Measurements from ENCODE around the gene FHOD3.

The FHOD3 gene

DNA sequence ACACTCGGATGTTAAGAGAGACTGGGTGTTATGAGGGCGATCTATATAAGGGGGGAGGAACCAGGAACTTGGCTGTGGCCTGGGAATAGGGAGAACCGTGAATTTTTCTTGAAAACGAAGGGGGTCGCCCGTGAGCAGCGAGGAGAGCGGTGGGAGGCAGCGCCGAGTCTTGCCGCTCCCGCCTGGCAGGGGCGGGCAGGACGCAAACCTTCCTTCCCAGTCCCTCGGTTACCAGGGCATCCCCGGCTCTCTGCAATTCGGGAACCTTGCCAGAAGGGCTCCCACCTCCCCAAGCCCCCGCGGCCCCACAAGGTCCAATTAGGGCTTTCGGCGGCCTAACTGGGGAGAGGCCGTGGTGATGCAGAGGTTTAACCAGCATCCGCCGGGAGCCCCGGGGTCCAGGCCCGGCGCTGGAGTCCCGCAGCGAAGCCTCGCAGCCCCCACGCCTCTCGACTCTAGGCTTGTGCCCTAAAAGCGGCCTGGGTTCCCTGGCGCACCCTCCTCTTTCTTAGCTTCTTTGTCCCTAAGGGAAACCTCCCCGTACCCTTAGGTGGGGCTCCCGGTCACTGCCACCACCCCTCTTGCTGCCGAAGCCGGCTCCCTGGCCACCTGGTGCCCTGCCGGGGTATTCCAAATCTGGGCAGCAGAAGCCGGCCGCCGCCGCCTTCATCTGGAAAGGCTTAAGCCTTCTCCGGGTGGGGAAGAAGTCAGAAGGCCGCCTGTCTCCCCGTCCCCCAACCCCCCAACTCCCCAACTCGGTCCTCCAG is 680 bp upstream of the FHOD3 start:
- peak; percentile 65 for DNase-seq (ENCODE audit: low spot score)

DNA sequence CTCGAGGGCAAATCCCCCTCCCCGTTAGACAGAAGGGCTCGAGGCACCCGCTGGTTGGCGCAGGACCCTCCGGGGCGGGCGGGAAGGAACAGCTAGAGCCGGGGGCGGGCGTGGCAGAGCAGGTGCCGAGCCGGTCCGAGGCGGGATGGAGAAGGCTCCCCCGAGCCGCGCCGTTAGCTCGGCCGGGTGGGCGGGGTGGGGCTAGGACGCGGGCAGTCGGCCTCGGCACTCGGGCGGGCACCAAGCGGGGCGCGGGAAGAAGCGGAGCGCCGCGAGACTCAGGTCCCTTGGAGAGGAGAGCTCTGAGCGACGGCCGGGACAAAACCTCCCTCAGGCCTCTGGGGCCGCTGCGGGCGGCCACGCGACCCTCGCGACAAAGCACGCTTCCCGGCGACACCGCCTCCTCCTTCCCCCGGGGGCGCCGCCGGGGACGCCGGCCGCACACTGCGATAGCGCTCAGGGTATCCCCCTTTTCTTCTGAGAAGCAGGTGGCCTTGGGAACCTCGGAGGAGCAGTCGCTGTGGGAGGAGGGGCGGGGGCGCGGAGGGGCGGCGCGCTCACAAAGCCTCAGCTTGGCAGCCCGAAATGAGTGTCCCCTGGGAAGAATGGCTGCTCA is 721 bp downstream of the FHOD3 start:
- DNase-seq (ENCODE audit: low spot score): no peak

DNA sequence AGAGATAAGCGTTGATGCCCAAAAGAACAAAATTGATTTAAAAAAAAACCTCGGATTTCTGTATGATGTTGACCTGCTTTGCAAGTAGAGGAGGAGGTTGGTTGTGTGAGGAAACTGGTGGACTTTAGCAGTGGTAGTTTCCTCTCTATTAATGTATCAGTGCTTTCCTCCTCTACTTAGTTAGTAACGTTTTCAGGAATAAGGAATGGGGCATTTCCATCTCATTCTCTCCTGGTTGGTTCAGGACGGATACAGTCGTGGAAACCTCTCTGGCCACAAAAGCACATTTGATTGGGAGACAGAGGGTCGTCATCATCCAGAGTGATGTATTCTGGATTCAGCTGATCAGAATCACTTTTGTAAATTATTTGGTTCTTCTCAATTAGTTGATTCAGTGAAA is 1.5 kb downstream of the FHOD3 start:
- DNase-seq (ENCODE audit: low spot score): no peak

DNA sequence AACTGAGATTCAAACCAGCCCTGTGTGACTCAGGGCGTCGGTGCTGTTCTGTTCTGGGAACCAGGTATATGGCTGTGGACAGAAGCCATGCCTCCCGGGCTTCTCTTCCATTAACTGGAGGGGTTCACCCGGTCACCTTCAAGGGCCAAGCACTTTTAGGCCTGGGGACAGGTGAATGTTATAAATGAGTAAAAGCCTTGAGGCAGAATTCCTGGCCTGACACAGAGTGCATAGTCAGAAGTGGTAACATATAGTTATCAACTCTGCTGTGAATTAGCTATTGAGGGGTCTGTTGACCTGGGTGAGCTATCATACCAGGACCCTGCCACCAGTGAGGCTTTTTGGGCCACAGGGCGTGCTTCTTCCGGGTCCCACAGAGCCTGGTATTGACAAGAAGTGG is 2.7 kb downstream of the FHOD3 start:
- no peak for DNase-seq (ENCODE audit: low spot score)

DNA sequence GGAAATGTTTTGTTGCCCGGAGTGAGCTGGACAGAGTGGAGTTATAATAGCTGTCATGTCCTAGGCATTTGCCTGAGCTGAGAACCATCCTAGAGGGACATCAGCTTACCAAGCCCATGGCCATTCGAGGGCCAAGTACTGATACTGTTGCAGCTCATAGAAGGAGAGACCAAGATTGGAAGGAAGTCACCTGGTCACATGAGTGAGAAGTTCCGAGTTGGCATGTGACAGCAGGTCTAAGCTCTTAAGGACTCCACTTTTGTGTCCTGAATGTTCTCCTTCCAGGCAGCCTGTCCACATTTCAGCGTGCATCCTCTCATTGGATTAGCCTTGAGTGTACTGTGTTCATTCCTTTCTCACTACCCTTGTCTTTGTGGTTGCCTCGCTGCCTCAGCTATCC is 4.4 kb downstream of the FHOD3 start:
- no peak for DNase-seq (ENCODE audit: low spot score)

DNA sequence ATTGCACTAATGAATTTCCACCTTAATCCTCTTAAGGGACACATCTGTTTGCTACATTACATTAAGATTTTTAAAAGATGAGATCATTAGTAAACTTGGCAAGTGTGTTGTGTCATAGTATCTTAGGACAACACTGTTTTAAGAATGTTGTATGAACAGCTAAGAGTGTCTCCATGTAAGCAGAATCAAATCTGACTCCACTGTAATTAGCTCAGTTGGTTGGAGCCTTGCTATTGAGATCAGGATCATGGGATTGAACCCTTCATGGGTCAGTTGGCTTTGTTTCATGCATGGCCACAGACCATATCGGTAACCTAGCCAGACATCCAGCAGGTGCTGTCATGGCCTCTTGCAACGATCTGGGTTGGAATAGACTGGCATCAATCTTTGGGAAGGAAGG is 5.2 kb downstream of the FHOD3 start:
- DNase-seq (ENCODE audit: low spot score): no peak

DNA sequence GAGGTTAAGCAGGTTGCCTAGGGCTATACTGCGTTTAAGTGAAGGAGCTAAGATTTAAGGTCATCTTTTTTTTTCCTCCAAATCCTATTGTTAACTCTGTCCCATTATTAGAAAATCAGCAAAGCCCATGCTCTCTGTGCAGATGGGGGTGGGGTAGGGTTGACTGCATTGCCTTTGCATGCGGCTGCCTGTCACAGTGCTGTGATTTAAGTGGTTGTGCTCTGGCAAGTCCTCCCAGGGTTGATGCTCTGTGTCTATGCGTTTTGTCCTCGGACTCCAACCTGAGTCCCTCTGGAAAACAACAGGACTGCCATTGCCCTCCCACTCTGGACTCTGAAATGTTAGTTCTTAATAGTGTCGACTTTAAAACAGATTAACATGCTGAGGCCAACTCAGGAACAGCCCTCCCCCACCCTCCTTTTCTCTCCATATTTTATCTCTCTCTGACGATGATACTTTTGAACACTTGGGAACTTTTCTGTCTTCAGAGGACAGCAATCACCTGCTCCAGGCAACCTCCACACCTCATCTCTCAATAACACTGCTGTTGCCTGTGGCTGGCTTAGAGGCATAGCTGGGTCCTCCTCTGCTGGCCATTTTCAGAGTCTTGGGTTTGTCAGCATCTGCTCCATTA is 5.8 kb downstream of the FHOD3 start:
- DNase-seq (ENCODE audit: low spot score): no peak

DNA sequence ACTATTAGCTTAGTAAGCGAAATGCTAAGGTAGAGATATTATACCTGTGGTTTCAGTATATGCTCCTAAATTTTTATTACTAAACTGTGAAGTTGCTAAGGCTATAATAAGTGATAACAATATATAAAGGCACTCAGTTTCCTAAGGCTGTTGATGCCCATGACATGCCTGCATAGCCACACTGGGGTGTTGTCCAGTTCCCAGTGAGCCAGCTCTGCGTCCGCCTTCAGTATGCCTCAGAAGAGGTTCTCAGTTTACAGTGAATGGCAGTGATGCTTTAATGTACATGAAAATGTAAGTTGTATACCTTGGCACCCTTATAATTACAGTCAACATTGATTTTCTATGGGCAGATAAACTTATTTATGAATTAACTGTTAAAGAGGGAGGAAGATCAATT is 7.2 kb downstream of the FHOD3 start:
- DNase-seq (ENCODE audit: low spot score): no peak

DNA sequence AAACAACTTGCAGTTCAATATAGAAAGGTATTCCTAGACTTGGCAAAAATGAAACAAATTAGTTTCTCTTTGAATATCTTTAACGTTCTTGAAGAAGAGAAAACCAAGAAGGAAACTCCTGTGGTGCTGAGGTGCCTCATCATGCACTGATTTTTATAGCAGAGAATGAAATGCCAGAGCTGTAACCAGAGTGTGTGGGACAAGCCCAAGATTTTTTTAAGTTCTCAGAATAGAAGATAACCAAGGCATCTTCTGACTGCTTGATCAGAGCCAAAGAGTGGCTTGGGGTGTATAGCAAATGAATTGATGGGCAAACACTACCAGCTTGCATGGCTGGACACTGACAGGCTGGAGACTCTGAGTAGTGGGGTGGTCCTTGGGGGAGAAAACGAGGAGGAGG is 7.9 kb downstream of the FHOD3 start:
- DNase-seq (ENCODE audit: low spot score): no peak

DNA sequence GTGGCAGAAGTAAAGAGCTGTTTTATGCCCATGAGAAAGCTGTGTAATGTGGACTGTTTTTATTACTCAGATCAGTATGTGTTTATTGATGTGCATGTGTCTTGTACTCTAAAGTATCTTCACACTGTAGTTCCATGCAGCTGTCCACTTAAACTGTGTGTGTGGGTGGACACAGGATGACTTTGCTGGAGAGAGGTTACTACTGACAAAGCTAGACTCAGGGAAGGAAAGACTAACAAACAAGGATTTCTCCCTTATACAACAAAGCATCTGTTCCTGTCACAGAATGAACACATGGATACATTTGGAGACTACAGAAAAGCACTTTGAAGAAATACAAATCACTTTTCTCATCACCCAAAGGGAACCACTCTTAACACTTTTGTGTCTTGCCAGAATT is 10.0 kb downstream of the FHOD3 start:
- no peak for DNase-seq (ENCODE audit: low spot score)

DNA sequence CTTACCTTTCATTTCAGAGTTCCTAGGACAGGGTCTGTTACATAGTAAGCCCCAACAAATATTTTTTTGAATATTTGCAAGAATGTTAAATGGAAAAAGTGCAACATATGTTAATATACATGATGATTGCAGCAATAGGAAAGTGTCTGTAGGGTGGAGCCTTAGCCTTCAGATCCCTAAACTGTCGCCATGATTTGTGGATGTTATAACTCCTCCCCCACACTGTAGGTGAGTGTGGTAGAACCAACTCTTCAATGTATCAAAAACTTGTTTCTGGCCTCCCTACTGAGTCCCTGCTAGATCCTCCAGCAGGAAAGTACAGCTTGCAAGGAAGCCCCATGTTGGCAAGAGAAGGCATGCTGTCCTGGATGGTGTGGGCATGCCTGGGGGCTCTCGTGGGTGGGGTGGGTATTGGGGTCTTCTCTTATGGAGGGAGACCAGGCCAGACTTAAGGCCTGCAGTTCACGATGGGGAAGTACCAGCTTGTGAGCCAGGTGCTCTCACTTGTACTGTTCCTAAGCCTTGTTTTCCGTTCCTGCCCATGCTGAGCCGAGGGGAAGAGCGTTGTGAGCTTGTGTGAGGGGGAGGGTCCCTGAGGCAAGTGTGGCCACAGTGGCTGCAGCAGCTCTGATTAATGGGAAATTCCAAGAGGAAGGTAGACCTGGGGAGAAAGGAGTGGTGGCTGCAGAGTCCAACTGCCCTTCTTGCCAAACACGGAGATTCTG is 11.4 kb downstream of the FHOD3 start:
- no peak for DNase-seq (ENCODE audit: low spot score)

DNA sequence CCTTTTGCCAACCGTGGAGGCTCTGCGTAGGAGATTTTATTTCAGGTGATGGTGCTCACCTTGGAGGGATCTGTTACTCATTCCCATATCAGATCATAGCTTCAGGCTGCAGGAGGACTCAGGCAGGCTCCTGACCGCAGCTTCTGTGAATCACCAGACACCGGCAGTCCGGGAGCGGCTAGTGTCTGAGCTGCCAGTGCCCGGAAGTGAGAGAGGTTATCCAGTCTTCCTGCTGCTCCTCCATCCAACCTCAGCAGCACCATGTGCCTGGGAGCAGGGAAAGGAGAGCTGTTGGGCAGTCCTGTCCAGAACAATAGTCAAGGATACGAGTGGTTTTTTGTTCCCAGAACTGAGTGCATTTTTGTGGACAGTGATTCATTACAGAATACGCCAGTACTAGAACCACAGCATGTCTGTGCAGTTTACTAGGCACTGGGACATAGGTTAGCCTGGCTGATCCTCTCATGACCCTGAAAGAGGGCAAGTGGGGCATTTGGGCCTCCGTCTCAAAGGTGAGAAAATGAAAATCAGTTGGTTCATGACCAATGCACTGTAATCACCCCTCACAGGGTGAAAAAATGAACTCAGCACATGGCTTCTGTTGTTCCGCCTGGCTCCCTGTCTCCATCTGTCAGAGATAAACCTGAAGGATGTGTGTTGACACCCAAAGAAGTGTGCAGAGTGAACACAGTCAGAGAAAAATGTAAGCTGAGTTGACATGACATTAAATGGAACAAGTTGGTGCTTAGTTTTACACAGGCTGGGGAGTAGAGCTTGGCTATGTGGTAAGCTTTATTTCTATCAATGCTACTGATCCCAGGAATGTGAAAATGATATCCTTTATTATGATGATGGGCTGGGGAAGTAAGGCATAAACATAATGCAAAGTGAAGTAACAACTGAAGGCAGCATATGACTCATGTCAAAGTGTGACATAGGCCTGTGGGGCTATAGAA is 12.2 kb downstream of the FHOD3 start:
- DNase-seq (ENCODE audit: low spot score): no peak

DNA sequence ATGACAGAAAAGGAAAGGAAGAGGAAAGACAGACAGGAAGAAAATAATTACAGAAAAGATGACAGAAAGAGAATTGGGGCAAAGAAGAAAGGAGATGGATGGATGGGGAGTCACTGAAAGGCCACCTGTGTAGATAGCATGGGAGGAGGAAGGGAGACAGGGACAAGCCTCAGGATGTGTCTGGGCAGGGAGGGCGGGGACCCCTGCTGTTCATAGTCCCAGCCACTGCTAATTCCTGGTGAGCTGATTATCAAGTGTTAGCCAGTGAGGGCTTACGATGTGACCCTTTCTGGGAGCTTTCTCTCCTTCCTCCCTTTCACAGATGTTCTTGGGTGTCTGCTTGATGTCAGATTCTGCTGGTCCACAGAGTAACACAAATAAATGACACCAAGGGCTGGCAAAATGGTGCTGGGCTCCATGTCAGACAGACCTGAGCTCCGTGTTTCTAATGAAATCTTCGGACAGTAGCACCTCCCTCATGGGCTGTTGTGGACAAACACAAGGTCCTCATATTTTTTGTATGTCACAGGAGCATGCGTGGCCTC is 13.6 kb downstream of the FHOD3 start:
- DNase-seq (ENCODE audit: low spot score): no peak

DNA sequence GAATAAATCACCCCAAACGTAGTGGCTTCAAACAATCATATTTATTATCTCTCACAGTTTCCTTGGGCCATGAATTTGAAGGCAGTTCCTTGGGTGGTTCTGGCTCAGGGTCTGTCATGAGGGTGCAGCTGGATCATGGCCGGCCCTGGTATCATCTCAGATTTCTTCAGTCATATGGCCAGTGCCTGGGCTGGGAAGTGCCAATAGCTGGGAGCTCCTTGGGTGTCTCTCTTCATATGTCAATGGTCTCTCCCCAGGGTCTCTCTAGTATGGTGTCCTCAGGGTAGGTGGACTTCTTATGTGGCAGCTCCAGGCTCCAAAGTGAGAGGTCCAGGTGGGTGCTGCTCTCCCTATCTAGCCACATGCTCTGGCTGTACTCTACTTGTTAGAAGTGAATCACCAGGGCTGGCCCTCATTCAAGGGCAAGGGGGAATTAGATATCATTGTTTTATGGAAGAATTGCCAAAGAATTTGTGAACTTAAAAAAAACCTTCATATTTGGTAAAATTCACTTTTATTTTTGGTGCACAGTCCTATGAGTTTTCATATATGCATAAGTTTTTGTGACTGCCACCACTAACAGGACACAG is 15.4 kb downstream of the FHOD3 start:
- no peak for DNase-seq (ENCODE audit: low spot score)

DNA sequence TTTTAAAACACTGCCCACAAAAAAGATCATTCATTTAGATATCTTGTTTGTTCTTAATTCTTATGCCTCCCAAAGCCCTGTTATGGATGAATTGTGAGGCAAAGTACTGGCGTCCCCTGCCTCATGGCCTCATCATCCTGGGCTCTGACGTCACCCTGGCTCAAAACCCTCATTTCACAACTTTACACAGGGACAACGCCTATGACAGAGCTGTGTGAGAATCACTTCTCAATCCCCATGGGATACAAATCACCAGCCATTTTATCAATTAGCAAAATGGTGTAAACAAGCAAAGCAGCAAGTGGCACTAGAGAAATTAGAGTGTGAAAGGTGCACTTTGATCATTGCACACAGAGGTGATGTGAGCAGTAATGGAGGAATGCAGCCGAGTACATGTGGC is 16.6 kb downstream of the FHOD3 start:
- no peak for DNase-seq (ENCODE audit: low spot score)

DNA sequence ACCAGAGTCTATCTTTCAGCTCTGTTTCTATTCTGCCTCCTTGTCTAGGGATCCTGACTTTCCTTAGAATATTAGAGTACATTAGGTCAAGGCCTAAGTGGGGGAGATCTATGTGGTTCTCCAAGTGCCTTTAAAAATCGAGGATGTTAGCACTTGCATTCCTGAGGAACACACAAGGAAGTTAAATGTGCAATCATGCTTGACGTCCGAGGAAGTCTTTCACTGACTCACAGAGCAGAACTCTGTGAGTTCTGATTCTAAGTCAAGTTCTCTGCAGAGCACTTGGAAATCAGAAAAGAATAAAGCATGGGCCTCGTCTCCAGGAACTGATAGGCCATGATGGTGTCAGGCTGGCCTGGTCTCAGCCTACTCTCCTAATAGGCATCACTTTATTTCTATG is 17.2 kb downstream of the FHOD3 start:
- no peak for DNase-seq (ENCODE audit: low spot score)

DNA sequence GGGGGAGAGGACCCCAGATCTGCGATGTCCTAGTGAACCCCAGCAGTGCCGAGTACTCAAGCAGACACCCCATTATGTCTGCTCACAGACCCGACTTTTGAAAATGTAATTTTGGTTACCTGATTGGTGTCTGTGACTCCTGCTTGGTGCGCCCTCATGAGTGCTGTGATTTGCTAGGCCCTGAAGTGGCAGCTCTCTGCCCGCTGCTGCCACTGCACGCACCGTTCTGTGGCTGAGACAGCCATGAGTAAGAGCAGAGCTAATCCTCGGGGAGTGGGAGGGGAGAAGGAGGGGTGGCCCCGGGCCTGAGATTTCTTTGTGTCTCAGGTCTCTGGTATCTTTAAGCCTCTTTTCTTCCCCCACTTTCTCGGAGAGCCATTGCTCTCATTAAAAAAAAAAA is 18.2 kb downstream of the FHOD3 start:
- no peak for DNase-seq (ENCODE audit: low spot score)

DNA sequence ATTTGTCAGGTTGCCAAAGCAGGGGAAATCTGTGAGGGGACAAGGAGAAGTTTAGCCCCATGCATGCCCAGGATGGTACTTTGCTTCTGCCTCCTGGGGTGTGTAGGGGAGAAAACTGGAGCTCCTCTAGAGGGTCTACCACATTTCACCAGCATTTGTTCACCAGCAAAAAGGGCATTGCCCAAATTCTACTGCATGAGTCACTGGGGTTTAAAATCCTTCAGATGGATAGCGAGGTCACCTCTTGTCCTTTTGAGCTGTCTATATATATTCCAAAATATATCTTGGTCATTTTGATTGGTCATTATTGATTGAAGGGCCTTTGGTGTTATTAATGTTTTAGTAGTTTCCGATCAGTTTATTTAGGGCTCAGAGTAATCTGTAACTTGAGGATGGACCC is 18.7 kb downstream of the FHOD3 start:
- DNase-seq (ENCODE audit: low spot score): no peak

DNA sequence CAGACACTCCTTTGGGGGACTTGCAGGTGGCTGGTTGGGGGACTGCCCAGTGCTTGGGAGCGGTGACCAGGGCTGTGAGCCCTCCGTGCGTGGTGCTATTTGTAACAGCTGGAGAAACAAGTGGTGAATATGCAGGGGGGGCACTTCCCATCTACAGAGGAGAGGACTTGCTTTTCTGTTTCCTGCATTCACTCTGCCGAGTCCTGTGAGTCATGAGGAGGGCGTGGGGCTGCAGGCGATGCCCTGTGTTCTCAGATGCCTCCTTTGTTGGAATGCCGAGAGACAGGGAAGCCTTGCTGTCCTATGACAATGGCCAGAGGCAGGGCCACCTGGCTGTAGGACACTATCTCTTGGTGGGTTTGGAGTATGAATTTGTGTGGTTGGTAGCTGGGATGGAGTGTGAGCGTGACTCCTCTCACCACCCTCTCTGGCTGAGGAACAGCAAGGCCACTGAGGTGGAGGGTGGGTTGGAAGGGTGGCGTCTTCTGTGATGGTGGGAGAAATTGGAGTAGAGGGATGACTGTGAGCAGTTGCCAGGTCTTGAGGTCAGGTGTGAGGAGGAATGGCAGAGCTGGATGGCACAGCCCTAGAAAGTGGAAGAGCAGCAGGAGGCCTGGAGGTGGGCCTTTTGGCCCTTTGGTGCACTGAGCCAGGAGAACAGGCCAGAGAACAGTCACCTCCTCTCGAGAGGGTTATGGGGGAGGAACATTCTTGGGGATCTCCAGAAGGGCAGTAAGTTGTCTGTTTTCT is 24.3 kb downstream of the FHOD3 start:
- DNase-seq (ENCODE audit: low spot score): no peak

DNA sequence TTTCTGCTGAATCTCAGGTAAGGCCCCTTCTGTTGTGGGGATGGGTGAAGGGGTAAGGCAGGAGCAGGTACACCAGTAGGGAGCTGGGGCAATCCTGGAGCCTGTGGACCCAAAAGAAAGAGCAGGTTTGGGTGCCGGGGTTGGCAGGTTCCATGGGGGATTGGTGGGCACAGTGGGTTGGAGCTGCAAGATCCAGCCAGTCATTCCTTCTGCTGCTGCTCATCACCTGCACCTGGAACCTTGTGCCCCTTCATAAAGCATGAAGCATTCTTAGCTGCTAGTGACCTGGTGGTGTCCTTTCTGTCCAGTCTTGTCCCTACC is 24.9 kb downstream of the FHOD3 start:
- DNase-seq (ENCODE audit: low spot score): no peak

DNA sequence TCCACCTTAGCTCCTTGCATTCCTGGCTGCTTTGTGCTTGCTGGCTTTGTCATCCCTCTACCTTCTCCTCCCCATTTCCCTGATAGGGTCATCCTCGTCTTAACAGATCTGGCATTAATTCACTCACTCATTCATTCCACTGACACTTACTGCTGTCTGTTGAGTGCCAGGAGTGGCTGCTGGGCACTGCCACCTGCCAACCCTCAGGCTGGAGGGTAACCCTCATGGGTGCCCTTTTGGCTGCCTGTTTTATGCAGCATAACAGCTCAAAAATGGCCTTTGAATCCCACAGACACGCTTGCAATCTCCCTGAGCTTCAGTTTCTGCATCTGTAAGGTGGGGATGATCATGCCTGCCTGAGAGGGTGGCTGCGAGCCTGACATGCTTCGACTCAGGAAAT is 25.2 kb downstream of the FHOD3 start:
- no peak for DNase-seq (ENCODE audit: low spot score)
